Measurements from ENCODE around the gene SLCO3A1.

The SLCO3A1 gene

GRCh38 chr15:91881569-91882297, 28.2 kb downstream of the SLCO3A1 start:
- no peak for DNase-seq (ENCODE audit: low read depth in 2 of 2, low spot score in 1 of 2)

DNA sequence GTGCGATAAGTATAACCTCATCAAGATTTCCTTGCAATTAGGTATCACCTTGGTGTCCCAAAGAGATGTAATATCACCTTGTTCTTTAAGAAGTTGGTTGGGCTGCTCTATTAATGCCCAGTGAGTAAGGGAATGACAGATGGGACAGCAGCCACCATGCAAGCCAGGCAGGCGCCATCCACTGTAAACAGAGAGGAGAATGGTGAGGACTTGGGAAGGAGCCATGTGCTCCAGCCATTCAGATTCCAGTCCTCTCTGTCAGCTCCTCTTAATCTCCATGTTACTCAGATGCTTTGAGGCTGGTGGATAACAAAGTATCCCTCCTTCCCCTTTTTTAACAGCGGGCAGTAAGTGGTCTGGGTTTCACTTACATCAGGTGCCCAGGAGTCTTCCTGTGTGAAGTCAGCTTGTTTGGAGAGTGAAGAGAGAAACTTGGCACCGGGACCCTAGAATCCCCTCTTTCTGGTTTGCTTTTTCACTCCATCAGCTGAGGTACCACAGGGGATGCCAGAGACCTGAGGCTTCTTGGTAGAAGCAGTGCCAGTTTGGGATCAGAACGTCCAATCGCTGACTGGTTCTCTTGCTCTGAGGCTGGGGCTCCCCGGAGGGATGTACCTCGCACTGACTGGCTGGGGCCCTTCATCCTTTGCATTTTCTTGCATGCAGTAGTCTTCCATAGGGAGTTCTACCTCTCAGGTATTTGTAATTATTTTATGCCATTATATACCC, 29.5 kb downstream of the SLCO3A1 start:
- no peak for DNase-seq (ENCODE audit: low read depth in 2 of 2, low spot score in 1 of 2)

DNA sequence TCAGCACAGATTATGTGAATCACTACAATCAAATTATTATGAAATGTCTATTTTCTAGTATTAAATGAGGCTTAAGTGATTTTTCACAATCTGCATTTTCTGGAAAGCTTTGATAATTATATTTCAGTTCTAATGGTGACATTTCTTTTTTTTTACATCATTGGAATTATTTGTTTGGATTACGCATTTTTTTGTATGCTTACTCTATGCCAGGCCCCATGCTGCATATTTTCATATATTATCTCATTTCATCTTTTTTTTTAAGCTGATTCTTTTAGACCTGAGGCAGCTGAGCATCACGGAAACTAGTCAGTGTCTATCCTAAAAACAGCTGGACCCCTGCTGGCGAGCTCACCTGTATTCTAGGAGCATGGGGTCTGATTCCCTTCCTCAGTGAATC, 31.1 kb downstream of the SLCO3A1 start:
- no peak for DNase-seq (ENCODE audit: low read depth in 2 of 2, low spot score in 1 of 2)

- no peak for DNase-seq (ENCODE audit: low read depth in 2 of 2, low spot score in 1 of 2)
These were observed 31.5 kb downstream of the SLCO3A1 start for GRCh38 chr15:91885054-91885453.

GRCh38 chr15:91885714-91886270, 32.3 kb downstream of the SLCO3A1 start:
- no peak for DNase-seq (ENCODE audit: low read depth in 2 of 2, low spot score in 1 of 2)

DNA sequence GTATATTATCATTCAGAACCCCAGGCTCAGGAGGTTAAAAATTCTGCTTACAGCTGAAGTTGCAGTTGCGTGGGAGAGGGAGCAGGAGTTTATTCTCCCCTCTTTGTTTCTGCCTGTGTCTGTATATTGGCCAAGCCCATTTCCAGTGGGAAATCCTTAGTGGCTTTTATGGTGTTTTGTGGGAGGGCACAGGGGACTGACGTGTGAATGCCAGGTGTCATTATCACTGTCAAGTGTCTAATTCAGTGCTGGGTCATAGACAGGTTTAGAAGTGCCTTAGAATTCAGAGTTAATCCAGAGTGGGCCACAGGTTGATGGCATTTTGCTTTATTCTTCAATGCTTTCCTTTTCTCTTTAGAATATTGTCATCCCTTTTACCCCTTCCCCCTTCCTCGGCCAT, 33.4 kb downstream of the SLCO3A1 start:
- no peak for DNase-seq (ENCODE audit: low read depth in 2 of 2, low spot score in 1 of 2)

GRCh38 chr15:91887321-91887720, 33.8 kb downstream of the SLCO3A1 start:
- no peak for DNase-seq (ENCODE audit: low read depth in 2 of 2, low spot score in 1 of 2)

DNA sequence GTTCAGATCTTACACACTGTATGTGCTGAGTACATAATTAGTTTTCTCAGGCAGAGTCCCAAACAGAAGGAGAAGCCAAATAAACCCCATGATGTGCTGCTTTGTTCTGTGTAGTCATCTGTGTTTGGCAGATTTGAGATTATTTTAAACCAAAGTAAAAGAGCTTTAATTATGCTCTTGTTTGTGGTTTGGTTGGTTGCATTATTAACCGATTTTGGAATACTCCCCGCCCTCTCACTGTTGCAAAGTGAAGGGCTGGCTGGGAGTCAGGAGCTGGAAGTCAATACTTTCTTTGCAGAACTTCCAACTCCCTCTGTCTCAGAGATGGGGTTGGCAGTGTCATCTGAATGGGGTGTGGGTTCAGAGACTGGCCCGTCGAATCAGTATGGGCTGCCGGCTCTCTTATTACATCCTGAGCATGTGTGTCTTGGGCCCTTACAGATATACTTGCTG, 34.4 kb downstream of the SLCO3A1 start:
- no peak for DNase-seq (ENCODE audit: low read depth in 2 of 2, low spot score in 1 of 2)

GRCh38 chr15:91889111-91889815, 35.8 kb downstream of the SLCO3A1 start:
- DNase-seq (ENCODE audit: low read depth in 2 of 2, low spot score in 1 of 2), result no peak

DNA sequence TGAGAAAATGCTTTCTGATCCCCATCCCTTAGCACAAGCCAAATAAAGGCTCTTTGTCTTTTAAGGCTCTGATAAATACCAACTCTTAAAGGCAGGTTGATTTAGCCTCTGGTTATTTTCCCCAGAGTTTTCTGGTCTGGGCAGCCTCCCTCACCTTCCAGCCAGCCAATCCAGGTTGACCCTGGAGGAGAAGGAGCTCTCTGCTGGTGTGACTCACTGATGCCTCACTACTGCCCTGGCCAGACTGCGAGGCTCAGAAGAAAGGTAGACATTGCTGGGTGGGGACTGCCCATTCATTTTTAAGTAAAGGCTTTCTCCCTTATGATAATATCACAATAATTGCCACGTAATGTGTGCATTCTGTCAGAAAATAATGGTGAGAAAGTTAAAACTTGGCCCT, 37.1 kb downstream of the SLCO3A1 start:
- DNase-seq (ENCODE audit: low read depth in 2 of 2, low spot score in 1 of 2), result no peak

DNA sequence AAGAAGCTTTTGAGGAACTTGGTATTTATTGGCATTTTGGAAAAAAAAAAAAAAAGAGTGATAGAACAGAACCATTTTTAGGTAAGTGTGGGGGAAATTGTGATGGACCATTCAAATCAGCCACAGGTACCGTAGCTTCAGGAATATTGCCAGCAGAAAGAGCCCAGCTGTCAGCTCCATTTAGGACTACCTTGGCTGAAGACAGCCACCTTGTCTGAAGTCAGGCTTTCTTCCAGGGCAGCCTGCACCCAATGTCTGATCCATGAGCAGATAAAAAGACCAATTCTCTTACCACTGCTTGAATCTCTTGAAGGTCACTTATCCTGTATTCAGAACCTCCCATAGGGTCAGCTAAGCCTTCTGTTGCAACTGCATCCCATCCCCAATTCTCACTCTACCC, 37.6 kb downstream of the SLCO3A1 start:
- no peak for DNase-seq (ENCODE audit: low read depth in 2 of 2, low spot score in 1 of 2)

DNA sequence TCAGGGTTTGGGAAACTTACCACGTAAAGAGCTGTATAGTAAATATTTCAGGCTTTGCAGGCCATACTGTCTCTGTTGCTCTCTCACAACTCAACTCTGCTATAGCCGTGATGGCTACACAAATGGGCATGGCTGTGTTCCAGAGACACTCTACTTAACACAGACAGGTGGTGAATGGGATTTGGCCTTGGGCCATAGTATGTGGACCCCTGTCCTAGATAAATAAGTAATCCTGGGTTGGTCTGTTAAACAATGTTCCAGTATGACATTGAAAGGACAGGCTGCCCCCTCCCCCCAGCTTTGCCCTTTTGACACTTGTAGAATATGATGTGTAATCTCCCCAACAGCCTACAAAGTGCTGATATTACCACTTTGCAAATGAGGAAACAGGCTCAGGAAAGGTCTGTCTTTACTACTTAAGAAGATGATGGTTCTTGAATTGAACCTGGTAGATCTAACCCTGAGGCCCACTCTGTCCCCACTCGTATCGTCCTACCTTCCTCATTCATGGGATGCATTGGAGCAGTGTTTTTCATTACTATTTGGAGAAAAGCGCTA, 38.4 kb downstream of the SLCO3A1 start:
- DNase-seq (ENCODE audit: low read depth in 2 of 2, low spot score in 1 of 2), result no peak

- no peak for DNase-seq (ENCODE audit: low read depth in 2 of 2, low spot score in 1 of 2)
These were observed 38.9 kb downstream of the SLCO3A1 start for GRCh38 chr15:91892436-91892835.

DNA sequence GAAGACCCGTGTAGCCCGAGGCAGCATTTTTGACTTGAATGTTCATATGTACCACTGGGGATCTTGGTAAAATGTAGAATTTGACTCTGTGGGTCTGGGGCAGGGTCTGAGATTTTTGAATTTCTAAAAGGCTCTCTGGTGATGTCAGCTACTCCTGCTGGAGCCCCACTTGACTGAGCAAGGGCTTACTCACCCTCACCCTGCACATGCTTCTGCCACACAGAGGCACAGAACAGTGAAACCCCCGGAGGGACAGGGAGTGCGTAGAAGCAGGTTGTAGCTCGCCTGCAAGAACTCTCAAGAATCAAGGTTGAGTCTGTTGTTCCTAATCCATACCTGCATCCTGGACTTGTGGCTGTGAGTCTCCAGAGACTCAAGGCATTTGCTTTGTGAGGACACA, 41.1 kb downstream of the SLCO3A1 start:
- no peak for DNase-seq (ENCODE audit: low read depth in 2 of 2, low spot score in 1 of 2)

DNA sequence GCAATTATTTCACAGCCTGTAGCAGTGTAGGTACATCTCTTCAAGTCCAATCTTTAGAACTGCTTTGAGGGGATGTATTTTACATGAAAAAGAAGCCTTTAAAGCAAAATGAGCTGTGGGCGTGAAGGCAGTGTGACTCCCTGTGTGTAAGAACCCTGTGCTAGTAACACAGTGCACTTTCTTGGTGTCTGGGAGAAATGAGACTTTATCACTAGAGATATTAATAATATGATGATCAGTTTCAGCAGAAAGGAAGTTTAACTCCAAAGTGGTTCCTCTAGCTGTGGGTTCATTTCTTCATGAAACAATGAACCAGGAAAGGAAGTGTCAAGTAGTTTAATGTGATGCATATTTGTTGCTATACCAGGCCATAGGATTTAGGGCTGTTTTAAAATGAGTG, 41.5 kb downstream of the SLCO3A1 start:
- DNase-seq (ENCODE audit: low read depth in 2 of 2, low spot score in 1 of 2), result no peak

- DNase-seq (ENCODE audit: low read depth in 2 of 2, low spot score in 1 of 2), result no peak
These were observed 43.0 kb downstream of the SLCO3A1 start for GRCh38 chr15:91896341-91897055.

DNA sequence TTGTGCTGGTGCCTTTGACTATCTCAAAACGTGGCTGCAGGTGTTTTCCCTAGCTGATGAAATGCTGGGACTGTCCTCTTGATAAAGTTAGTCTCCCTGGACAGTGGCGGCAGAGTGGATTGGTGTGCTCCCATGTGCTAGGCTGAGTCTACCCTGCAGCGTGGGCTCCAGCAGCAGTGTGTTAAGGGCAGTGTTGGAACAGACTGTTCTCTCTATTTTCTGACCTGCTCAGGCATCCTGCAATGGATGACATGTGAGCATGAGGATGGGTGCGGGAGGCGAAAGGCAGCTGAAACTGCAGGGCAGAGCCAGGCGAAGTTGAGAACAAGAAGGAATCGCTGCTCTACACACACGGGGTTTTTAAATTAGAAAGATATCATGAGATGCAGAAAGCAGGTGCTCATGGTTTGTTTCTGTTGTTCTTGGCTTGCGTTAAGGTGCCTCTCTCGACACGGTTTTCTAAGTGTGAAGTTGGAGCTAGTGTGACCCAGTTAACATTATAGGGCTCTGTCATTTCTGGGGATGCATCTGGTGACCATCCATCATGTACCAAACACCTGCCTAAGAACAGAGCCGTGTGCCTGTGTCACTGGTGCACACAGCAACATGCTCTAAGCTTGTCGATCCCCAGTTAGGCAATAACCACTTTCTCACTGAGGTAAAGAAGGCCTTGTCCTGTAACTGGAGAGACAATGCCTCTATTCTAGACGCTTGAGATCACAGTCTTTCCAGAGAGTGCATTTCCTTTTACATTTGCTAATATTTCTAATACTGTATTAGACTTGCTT, 44.3 kb downstream of the SLCO3A1 start:
- DNase-seq (ENCODE audit: low read depth in 2 of 2, low spot score in 1 of 2), result no peak

DNA sequence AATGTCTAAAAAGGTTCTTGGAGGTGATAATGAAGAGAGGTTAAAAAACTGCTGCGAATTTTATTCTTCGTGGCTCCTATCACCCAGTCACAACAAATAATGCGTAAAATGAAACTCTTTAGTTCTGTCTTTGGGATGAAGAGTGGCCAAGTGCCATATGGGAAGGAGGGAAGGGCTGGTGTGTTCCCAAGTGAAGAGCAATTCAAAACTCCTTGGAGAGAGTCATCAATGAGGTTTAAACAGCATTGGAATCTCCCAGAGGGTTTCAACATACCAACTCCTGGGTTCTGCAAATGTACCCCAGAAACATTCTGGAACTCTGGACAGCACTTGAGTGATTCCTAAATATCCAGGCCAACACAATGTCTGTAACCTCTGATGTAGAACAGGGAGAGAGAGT, 45.3 kb downstream of the SLCO3A1 start:
- DNase-seq (ENCODE audit: low read depth in 2 of 2, low spot score in 1 of 2), result no peak

GRCh38 chr15:91904942-91905341, 51.4 kb downstream of the SLCO3A1 start:
- no peak for DNase-seq (ENCODE audit: low read depth in 2 of 2, low spot score in 1 of 2)

GRCh38 chr15:91908391-91908790, 54.9 kb downstream of the SLCO3A1 start:
- no peak for DNase-seq (ENCODE audit: low read depth in 2 of 2, low spot score in 1 of 2)

Measured in stimulated activated CD8-positive, alpha-beta memory T cell treated with anti-CD3 and anti-CD28 coated beads, Interleukin-4, amount 100 ng/mL, for 4 hours (primary cell).